A549 treated with dexamethasone at 1 μM for 4 hours (cell line): Measurements from ENCODE around the gene METTL26. TPM values are rescaled to one million over a fixed set of nuclear protein-coding genes. Genes with fewer than 3 reads are reported as not detected.

ENCODE experiments used
- total RNA-seq: library from RNA; stranded (reverse); fragments of 200-300 nt; extraction: Qiagen RNA extraction; gene quantifications from 5 replicates; pipeline ENCODE4 v1.2.3, GENCODE V29; 2022

Gene METTL26
- 83.7 to 131 TPM (median 124 TPM) in 5 replicates for total RNA-seq

DNA sequence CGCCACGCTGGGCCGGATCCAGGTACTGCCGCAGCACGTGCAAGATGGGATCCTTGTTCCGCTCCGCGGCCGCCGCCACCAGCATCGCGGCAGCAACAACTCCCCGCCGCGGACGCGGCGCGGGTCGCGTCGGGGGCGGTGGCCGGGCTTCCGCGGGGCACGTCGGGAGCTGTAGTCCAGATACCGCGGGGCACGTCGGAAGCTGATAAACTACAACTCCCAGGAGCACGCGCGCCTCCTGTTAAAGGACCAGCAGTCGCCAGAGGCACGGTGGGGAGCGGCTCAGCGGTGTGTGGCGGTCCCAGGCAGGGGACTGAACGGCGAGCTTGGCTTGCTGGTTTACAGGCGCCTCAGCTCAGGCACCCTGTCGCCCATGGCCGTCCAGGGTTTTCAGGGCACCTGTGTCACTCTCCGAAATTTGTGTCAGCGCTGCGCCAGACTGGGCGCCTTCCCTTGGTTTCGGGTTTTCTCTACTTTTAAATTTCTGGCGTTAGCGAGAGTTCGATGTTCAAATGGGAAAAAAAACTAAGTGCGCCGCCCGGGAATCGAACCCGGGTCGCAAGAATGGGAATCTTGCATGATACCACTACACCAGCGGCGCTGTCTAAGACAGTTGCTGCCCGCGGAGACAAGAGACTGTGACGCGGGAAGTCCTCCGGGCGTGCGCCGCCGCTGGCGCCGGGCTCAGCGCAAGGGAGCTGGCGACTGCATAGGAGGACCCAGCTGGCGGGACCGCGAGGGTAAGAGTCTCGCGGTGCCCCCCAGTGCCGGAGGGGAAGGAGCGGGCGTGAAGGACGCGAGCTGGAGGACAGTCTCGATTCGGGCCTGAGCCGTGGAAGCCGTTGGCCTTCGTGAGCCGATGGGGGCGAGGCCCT, at the start of gene METTL26:
Gene METTL26 (minus strand): TSS at position 100 of the 875 bp plus-strand sequence. CDS start 15 bp downstream, at position 85.

DNA sequence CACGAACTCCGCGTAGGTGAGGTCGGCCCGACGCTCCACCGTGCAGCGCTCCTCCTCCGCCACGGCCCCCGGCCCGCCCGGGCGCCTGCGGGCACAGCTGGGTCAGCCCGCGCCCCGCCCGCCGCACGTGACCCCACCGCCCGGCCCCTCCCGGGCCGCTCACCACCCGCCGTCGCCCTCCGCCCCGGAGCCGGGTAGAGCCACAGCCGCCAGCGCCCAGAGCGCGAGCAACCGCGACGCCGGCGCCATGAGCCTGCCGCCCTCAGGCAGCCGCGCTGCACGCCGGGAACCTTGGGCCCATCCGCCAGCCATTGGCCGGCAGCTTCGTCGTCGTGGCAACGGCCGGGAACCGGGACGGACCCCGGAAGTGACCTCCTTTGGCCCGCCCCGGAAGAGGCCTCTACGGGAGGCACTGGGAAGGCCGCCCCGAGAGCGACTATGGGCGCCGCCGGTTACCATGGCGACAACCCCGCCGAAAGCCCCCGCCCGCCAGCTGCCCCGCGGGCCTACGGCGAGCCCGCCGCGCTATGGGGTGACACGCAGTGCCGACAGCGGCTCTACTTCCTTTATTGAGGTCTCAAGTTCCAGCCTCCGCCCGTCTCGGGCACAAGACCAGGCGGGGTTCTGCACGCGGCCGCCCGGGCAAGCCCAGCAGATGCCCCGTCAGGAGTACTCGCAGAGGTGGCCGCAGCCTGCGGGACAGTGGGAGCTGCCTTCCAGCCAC, 48.1 kb upstream of the METTL26 start, which contains the start of gene JMJD8:
Gene JMJD8 (minus strand): TSS at position 264 of the 724 bp plus-strand sequence. CDS start 15 bp downstream, at position 249.

DNA sequence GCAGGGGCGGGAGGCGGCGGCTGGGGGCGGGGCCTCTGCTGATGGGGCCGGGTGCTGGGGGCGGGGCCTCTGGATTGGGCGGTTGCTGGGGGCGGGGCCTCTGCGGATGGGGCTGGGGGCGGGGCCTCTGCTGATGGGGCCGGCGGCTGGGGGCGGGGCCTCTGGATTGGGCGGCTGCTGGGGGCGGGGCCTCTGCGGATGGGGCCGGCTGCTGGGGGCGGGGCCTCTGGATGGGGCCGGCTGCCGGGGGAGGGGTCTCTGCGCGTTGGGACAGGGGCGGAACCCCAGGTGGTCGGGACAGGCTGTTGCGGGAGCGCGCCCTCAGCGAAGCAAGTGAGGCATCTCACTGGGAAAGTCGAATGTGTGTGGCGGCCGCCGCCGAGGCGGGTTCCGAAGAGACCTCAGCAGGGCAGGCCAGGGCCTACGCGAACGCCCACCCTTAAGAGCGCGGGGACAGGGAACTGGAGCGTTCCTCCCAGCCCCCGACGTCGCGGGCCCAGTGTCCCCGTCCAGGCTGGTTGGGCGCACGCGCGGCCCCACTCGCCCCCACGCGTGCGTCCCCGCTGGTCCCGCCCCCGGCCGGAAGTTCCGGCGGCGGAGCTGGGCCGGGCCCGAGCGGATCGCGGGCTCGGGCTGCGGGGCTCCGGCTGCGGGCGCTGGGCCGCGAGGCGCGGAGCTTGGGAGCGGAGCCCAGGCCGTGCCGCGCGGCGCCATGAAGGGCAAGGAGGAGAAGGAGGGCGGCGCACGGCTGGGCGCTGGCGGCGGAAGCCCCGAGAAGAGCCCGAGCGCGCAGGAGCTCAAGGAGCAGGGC, 43.9 kb upstream of the METTL26 start, which contains the start of gene STUB1:
Gene STUB1 (plus strand): TSS at position 597 of the 811 bp plus-strand sequence. CDS start 116 bp downstream, at position 713.

DNA sequence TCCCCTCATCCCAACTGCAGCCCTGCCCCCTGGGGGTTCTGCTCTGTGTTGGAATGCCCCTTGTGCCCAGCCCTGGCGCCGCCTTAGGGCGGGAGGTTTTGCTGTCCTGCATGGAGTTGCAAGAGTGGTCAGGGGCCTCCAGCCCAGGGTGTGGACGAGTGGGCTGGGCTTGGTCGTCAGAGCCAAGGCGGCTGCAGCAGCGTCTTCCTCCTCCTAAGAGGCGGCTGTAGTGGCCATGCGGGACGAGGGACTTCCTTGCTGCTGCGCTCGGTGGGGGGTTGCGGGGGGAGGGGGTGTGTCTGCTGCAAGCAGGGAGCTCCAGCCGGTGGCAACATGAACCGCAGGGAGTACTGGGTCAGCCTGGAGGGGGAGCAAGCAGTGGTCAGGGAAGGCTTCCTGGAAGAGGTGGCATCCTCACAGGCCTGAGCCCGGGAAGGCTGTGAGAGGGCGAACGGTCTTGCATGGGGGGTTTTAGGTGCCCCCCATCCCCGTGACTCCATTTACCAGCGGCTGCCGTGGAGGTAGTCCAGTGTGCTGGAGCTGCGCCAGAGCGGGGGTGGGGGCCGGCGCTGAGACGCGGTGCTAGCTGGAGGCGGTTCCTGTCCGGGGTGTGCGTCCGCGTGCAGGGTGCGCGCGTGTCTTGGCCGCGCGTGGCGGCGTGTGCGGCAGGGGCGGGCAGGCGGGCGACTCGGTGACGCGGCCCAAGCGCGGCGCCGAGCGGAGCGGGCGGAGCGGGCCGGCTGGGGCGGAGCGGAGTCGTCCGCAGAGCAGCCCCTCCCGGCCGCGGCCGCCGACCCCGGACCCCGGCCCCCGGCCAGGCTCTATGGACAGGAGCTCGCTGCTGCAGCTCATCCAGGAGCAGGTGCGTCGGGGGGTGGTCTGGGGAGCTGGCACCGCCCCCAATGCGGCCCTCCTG, 39.1 kb upstream of the METTL26 start, which contains the start of gene RHBDL1:
Gene RHBDL1 (plus strand): TSS at position 704 of the 916 bp plus-strand sequence. CDS start 120 bp downstream, at position 824.

DNA sequence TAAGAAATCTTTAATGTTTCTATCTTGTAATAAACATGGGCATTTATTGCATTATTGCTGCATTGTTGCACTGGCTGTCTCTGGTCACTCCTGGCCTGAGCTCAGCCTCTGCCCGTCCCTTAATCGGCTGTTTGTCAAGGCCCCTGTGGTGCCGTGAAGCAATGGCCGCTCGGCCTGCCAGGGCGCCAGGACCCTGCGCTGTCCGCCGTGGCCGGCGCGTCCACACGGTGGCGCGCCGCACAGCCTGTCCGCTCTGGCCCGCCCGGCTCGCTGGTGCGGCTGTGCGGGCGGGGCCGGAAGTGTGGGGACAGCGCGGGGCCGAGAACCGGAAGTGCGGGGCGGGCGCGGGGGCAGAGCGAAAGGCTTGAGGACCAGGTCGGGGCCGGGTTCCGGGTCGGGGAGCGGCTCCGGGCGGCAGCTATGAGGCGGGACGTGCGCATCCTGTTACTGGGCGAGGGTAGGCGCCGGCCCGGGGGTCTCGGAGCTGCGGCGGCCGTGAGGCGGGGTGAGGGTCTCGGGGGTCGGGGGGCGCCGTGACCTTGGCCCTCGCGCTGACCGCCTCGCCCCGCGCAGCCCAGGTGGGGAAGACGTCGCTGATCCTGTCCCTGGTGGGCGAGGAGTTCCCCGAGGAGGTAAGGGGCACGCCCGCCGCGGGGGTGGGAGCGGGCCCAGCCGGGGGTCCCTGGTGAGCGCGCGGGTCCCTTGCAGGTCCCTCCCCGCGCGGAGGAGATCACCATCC, 31.8 kb upstream of the METTL26 start, which contains the start of gene RHOT2:
Gene RHOT2 (plus strand): TSS at position 353 of the 739 bp plus-strand sequence. CDS start 68 bp downstream, at position 421.

DNA sequence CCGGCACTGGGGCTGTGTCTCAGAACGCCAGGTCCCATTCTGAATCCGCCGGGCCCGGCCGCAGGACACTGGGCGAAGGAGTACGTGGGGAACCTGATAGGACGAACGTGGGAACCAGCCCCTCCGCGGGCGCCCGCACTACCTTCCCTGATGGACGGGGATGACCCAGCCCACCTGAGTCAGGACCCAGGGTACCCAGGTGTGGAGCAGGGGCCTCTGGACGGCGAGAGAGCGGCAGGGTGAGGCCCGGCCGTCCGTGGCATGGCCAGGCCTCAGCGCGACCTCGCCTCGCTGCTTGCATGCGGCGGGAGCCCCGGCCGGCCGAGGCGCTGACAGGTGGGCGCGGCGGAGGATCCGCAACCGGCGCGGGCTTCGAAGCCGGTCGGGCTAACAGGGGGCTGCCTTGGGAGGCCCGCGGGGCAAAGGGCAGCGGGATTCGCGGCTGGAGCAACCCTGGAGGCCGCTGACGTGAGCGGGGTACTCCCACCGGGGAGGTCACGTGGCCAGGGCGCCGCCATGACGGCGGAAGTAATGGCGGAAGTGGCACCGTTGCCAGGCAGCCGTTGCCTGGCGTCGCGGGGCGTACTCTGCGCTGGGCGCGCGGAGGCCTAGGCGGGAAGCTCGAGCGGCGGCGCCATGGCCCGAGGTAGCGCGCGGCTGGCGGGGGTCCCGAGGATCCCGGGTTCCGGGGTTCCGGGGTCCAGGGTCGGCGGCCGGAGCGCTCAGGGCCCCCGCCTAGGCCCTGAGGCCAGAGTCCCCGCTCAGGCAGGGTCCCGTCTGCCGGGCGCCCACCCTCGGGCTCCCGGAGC, 12.9 kb upstream of the METTL26 start, which contains the start of gene WDR90:
Gene WDR90 (plus strand): TSS at position 585 of the 809 bp plus-strand sequence. CDS start 52 bp downstream, at position 637.

DNA sequence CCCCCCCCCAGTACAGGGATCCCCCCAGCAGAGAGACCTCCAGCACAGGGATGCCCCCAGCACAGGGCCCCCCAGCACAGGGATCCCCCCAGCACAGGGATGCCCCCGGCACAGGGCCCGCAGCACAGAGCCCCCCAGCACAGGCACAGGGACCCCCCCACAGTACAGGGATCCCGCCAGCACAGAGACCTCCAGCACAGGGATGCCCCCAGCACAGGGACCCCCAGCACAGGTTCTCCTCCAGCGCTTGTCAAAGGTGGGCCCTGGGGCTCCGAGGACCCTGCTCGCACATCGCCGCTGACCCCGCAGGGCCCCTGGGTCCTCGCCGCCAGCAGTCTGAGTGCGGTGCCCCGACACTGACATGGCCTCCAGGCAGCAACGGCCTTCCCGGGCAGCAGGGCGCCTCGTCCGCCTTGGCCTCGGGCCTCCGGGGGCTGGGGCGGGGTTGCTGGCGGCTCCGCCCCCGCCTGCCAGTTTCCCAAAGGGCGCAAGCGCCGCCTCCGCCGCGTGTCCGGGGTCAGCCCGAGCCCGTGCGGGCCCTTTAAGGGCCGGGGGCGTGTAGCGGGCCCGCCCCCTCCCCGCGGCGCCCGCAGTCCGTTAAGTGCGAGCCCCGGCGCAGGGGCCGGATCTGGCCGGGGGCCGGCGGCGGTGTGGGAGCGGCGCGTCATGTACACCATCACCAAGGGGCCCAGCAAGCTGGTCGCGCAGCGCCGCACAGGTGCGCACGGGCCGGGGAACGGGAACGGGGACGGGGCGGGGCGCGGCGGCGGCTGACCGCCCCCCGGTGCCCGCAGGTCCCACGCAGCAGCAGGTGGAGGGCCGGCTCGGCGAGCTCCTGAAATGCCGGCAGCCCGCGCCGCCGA, 5.5 kb upstream of the METTL26 start, which contains the start of gene MCRIP2:
Gene MCRIP2 (plus strand): TSS at position 503 of the 863 bp plus-strand sequence. CDS start 164 bp downstream, at position 667.

DNA sequence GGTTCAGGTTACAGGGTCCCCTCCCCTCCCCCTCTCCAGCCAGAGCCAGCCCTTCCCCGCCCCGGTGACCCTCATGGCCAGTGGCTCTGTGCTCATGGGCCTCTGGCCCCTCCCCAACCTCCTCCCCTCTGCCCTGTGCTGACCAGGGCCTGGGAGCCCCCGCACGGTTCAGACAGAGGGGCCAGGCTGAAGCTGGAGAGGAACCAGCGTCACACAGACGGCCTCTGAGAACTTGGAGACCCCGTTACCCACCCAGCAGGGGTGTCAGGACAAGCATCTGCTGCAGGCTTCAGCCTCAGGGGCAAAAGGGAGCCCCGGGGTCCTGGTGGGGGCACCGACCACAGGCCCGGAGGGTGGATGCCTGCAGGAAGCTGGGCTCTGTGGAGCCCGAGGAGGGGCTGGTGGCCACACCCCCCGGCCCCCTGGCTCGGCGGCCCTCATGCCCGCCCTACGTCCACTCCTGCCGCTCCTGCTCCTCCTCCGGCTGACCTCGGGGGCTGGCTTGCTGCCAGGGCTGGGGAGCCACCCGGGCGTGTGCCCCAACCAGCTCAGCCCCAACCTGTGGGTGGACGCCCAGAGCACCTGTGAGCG, 5.2 kb downstream of the METTL26 start, which contains the start of gene WFIKKN1:
Gene WFIKKN1 (plus strand): TSS at position 171 of the 591 bp plus-strand sequence. CDS start 269 bp downstream, at position 440.

DNA sequence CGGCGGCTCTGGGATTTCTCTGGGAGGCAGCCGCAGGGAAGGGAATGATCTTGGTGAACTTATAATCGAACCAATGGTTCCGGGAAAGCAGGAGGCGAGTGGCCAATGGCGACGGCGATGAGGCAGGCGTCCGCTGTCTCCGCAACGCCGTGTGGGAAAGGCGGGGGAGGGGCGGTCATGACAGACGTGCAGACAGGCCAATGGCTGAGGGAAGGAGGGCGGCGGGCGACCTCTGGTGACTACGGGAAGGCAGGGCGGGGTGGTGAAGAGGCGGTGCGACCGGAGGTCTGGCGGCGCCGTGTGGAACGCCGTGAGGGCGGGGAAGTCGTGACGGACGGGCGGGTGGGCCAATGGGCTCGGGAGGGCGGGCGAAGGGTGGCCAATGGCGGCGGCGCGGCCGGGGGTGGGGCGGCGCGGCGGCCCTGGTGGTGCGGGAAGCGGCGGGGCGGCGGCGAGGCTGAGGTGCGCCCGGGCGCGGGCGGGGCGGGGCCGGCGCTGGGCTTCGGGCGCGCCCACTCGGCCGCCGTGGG, 46.4 kb downstream of the METTL26 start, which contains the start of gene RAB40C:
Gene RAB40C (plus strand): TSS at position 409 of the 530 bp plus-strand sequence. CDS start 226 bp downstream, outside the sequence.

Other genes starting within 250 kb of the METTL26 start
- gene NME4, start 239.1 kb downstream of the METTL26 start, total RNA-seq, result 275 to 460 TPM (median 445 TPM) in 5 replicates
- 21.2 to 29.7 TPM (median 26.3 TPM) in 5 replicates for gene DECR2, start 234.4 kb downstream of the METTL26 start, total RNA-seq
- 23.1 to 33.6 TPM (median 29.8 TPM) in 5 replicates for gene RAB11FIP3, start 210.7 kb downstream of the METTL26 start, total RNA-seq
- 34.5 to 76.4 TPM (median 71.6 TPM) in 5 replicates for gene CAPN15, start 108.6 kb downstream of the METTL26 start, total RNA-seq
- 0.11 to 0.19 TPM (median 0.15 TPM) in 5 replicates for gene PRR35, start 75.9 kb downstream of the METTL26 start, total RNA-seq
- 0.14 to 0.26 TPM (median 0.21 TPM) in 5 replicates for gene NHLRC4, start 69.3 kb downstream of the METTL26 start, total RNA-seq
- 24.2 to 41.4 TPM (median 35.5 TPM) in 5 replicates for gene PIGQ, start 66.3 kb downstream of the METTL26 start, total RNA-seq
- gene RAB40C, start 46.2 kb downstream of the METTL26 start, total RNA-seq, result 10.2 to 18.4 TPM (median 18.1 TPM) in 5 replicates
- 0.07 to 0.25 TPM (median 0.18 TPM) in 5 replicates for gene WFIKKN1, start 5.3 kb downstream of the METTL26 start, total RNA-seq
- gene MCRIP2, start 5.5 kb upstream of the METTL26 start, total RNA-seq, result 16.4 to 33.0 TPM (median 29.6 TPM) in 5 replicates
- gene WDR90, start 13.1 kb upstream of the METTL26 start, total RNA-seq, result 11.8 to 23.4 TPM (median 22.3 TPM) in 5 replicates
- 48.3 to 98.6 TPM (median 83.1 TPM) in 5 replicates for gene RHOT2, start 31.8 kb upstream of the METTL26 start, total RNA-seq
- gene RHBDL1, start 39.4 kb upstream of the METTL26 start, total RNA-seq, result 0.26 to 1.6 TPM (median 1.2 TPM) in 5 replicates
- 84.0 to 122 TPM (median 114 TPM) in 5 replicates for gene STUB1, start 44.1 kb upstream of the METTL26 start, total RNA-seq
- gene JMJD8, start 48.0 kb upstream of the METTL26 start, total RNA-seq, result 63.2 to 85.2 TPM (median 82.5 TPM) in 5 replicates
- gene WDR24, start 54.1 kb upstream of the METTL26 start, total RNA-seq, result 3.7 to 6.8 TPM (median 5.6 TPM) in 5 replicates
- 8.5 to 16.2 TPM (median 15.7 TPM) in 5 replicates for gene FBXL16, start 69.5 kb upstream of the METTL26 start, total RNA-seq
- gene METRN, start 78.8 kb upstream of the METTL26 start, total RNA-seq, result 88.0 to 175 TPM (median 171 TPM) in 5 replicates
- gene ANTKMT, start 84.8 kb upstream of the METTL26 start, total RNA-seq, result 31.1 to 53.1 TPM (median 45.4 TPM) in 5 replicates
- 2.9 to 6.2 TPM (median 4.9 TPM) in 5 replicates for gene CCDC78, start 90.1 kb upstream of the METTL26 start, total RNA-seq
- 15.8 to 17.8 TPM (median 16.5 TPM) in 5 replicates for gene HAGHL, start 90.8 kb upstream of the METTL26 start, total RNA-seq
- gene CIAO3, start 104.7 kb upstream of the METTL26 start, total RNA-seq, result 21.1 to 29.7 TPM (median 29.0 TPM) in 5 replicates
- gene MSLN, start 124.4 kb upstream of the METTL26 start, total RNA-seq, result 2.2 to 4.3 TPM (median 2.8 TPM) in 5 replicates
- 32.4 to 56.2 TPM (median 53.1 TPM) in 5 replicates for gene RPUSD1, start 152.1 kb upstream of the METTL26 start, total RNA-seq
- gene CHTF18, start 152.3 kb upstream of the METTL26 start, total RNA-seq, result 12.2 to 27.2 TPM (median 21.9 TPM) in 5 replicates
- gene GNG13, start 164.4 kb upstream of the METTL26 start, total RNA-seq, result not detected in 5 replicates